K562 (cell line): ENCODE data around the gene TIMP2. TPM values are rescaled to one million over a fixed set of nuclear protein-coding genes. Genes with fewer than 3 reads are reported as not detected.

ENCODE experiments used
- HDAC1 ChIP-seq, 2 experiments: fragments of 450-650 bp; IDR thresholded peaks; 2 replicates each; pipeline ENCODE4 v1.6.1; 2016 to 2017; ENCODE audit warnings: inconsistent platforms in 1 of 2, mild to moderate bottlenecking in 1 of 2, moderate library complexity in 1 of 2
- NFYB ChIP-seq: IDR thresholded peaks from 2 replicates; pipeline ENCODE4 v1.6.1; 2011; ENCODE audit warnings: mild to moderate bottlenecking, moderate library complexity; ENCODE audit not compliant: insufficient read length; ENCODE audit errors: extremely low read depth
- NR4A1 ChIP-seq, 2 experiments: fragments of 250-450 bp in 1 of 2; fragments of 450-650 bp in 1 of 2; sonication (Bioruptor Pico) in 1 of 2; IDR thresholded peaks; 2 replicates each; pipeline versions ENCODE4 v1.4.0 to v1.6.1; 2016 to 2020; ENCODE audit warnings: mild to moderate bottlenecking in 2 of 2, missing compliant biosample characterization in 1 of 2, missing genetic modification characterization in 1 of 2, moderate library complexity in 1 of 2
- SMARCA4 ChIP-seq: fragments of 450-650 bp; IDR thresholded peaks from 2 replicates; pipeline ENCODE4 v1.6.1; 2016
- STAT5A ChIP-seq: IDR thresholded peaks from 2 replicates; pipeline ENCODE4 v1.6.1; 2012; ENCODE audit warnings: low read length, inconsistent platforms, borderline replicate concordance
- polyA plus RNA-seq, 8 experiments: library from polyadenylated mRNA; depleted of rRNA in 4 of 8; stranded (reverse) in 5 of 8; unstranded in 3 of 8; fragments of >200 nt; fragmentation: Nextera tagmentation in 2 of 8; fragmentation: Illumina TruSeq in 1 of 8; extraction: Ambion mirVana in 2 of 8; extraction: Trizol in 1 of 8; gene quantifications; 2 replicates each; pipeline versions ENCODE4 v1.2.1 to v1.2.3, GENCODE V29; 2011 to 2014; ENCODE audit warnings: inconsistent platforms in 1 of 8, missing spikeins in 1 of 8
- total RNA-seq, 7 experiments: library from RNA; depleted of rRNA in 6 of 7; stranded (reverse); fragments of >200 nt in 6 of 7; fragmentation: Illumina TruSeq in 2 of 7; extraction: Trizol in 2 of 7; gene quantifications; 2 replicates each; pipeline versions ENCODE4 v1.2.1 to v1.2.3, GENCODE V29; 2011 to 2021; ENCODE audit warnings: low replicate concordance in 1 of 7
- TF ChIP-seq, protein P1 (sequence below): fragments of 450-650 bp; formaldehyde crosslinking; IDR thresholded peaks from 2 replicates; pipeline ENCODE4 v1.4.0; 2022; ENCODE audit warnings: missing genetic modification characterization
- TF ChIP-seq, protein P2 (sequence below), 2 experiments: fragments of 450-650 bp; formaldehyde crosslinking in 1 of 2; IDR thresholded peaks; 2 replicates each; pipeline versions ENCODE4 v1.4.0 to v1.6.1; 2014 to 2020; ENCODE audit warnings: mild to moderate bottlenecking in 2 of 2, borderline replicate concordance in 1 of 2, low read depth in 1 of 2

The TIMP2 gene
- total and polyA plus RNA-seq, 9 of the 15 experiments (the other 6 are each of a cell fraction or from before 2014, with no cell fraction given), result 0.55 TPM; not detected in 8

DNA sequence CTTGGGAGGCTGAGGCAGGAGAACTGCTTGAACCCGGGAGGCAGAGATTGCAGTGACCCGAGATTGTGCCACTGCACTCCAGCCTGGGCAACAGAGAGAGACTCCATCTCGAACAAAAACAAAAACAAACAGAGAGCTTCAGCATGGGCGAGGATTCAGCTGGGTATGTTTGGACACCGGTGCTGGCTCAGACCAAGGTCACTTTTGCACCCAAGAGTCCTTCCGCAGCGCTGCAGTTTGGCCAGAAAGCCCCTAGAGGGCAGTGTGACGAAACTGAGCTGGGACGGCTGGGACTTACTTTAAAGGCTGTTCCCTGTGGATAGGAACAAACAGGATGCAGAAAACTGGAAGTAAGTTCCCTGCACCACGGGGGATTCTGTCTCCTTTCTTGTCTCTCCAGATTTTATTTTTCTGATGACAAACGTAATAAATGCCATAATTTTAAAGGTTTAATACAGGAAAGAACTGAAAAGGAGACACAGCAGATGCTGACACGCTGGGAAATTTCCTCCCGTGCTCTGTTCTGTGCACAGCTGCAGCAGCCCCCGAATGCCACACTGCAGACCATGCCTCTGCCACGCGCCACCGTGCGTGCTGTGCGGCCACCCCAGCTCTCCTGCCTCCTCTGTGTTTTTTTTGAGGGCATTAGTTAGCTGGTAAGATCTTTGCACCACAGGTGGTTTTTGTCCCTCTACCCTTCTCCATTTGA, 59.4 kb downstream of the TIMP2 start (continued):
- no peak for TF ChIP-seq STAT5A
- TF ChIP-seq HDAC1 (IDR thresholded peaks at IDR 0.05), result no peak
- TF ChIP-seq, protein P1, sequence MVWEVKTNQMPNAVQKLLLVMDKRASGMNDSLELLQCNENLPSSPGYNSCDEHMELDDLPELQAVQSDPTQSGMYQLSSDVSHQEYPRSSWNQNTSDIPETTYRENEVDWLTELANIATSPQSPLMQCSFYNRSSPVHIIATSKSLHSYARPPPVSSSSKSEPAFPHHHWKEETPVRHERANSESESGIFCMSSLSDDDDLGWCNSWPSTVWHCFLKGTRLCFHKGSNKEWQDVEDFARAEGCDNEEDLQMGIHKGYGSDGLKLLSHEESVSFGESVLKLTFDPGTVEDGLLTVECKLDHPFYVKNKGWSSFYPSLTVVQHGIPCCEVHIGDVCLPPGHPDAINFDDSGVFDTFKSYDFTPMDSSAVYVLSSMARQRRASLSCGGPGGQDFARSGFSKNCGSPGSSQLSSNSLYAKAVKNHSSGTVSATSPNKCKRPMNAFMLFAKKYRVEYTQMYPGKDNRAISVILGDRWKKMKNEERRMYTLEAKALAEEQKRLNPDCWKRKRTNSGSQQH (CRISPR knock-in tag), result no peak
- TF ChIP-seq, protein P2, sequence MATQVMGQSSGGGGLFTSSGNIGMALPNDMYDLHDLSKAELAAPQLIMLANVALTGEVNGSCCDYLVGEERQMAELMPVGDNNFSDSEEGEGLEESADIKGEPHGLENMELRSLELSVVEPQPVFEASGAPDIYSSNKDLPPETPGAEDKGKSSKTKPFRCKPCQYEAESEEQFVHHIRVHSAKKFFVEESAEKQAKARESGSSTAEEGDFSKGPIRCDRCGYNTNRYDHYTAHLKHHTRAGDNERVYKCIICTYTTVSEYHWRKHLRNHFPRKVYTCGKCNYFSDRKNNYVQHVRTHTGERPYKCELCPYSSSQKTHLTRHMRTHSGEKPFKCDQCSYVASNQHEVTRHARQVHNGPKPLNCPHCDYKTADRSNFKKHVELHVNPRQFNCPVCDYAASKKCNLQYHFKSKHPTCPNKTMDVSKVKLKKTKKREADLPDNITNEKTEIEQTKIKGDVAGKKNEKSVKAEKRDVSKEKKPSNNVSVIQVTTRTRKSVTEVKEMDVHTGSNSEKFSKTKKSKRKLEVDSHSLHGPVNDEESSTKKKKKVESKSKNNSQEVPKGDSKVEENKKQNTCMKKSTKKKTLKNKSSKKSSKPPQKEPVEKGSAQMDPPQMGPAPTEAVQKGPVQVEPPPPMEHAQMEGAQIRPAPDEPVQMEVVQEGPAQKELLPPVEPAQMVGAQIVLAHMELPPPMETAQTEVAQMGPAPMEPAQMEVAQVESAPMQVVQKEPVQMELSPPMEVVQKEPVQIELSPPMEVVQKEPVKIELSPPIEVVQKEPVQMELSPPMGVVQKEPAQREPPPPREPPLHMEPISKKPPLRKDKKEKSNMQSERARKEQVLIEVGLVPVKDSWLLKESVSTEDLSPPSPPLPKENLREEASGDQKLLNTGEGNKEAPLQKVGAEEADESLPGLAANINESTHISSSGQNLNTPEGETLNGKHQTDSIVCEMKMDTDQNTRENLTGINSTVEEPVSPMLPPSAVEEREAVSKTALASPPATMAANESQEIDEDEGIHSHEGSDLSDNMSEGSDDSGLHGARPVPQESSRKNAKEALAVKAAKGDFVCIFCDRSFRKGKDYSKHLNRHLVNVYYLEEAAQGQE (IDR thresholded peaks at IDR 0.05; ENCODE audit: borderline replicate concordance), result peak; percentile 56; the same call in 1 of the 2 replicates
- TF ChIP-seq, protein P2 (CRISPR knock-in tag; IDR thresholded peaks at IDR 0.05; ENCODE audit: low read depth), result no peak
- TF ChIP-seq NFYB, result no peak
- no peak for TF ChIP-seq SMARCA4
- TF ChIP-seq NR4A1 (CRISPR knock-in tag; IDR thresholded peaks at IDR 0.05), result no peak
- no peak for TF ChIP-seq NR4A1 (tag; IDR thresholded peaks at IDR 0.05)
